HG03097 (cell line): Measurements from ENCODE around the gene PRRG2.
A peak's percentile ranks its signal among the peaks of the same experiment; 100 is the strongest.

Source experiments
- ATAC-seq: cut with Tn5 transposase; IDR thresholded peaks from one replicate; pipeline ENCODE4 v1.9.1; 2021; ENCODE audit not compliant: unreplicated experiment, low FRiP score

PRRG2 gene

DNA sequence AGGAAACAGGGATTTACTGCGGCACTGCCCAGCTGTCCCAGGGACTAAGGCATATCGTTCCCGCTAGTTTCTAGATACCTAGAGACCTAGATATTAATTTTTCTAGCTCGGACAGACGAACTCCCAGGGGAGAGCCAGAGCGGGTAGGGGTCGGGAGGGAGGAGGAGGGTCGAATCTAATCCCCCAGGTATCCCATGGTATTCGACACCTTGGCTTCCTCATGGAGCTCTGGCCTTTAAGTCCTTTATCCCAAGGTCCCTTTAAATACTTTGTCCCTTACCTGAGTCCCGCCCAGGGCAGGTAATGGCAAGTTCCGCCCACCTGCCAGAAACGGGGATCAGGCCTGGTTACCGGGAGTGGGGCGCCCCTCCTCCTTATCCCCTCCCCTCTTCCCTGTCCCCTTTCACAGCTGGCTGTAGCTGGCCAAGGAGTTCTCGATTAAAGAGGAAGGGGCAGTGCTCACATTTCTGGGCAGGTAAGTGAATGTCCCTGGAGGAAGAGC lies at the start of gene PRRG2:
TSS of gene PRRG2 (plus strand) at position 310 of the 502 bp plus-strand sequence. CDS start 1,904 bp downstream, outside the sequence.
- no peak for ATAC-seq

GRCh38 chr19:49533551-49534488 lies 47.3 kb upstream of the PRRG2 start:
- ATAC-seq, result peak; percentile 55

GRCh38 chr19:49534632-49535385 lies 46.3 kb upstream of the PRRG2 start:
- no peak for ATAC-seq

DNA sequence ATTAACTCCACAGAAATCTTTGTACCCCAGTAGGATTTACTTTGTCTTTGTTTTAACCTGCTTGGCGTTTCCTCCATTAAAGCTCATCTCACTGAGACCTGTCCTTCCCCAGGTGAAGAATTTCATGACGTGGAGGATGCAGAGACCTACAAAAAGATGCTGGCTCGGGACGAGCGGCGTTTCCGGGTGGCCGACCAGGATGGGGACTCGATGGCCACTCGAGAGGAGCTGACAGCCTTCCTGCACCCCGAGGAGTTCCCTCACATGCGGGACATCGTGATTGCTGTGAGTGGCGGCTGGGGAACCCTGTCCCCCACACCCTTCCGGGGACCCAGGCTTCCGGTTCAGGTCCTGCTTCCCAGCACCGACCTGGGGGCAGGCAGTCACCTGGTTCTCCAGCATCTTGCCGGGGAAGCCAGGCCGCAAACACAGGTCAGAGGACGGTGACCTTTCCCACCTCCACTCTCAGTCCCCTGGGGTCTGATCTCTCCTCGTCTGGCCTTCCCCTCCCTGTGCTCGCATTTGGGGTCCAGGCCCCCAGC lies 44.1 kb upstream of the PRRG2 start:
- no peak for ATAC-seq

GRCh38 chr19:49538643-49539042 lies 42.5 kb upstream of the PRRG2 start:
- no peak for ATAC-seq

- no peak for ATAC-seq
Measured at GRCh38 chr19:49539192-49539952, 41.7 kb upstream of the PRRG2 start.

DNA sequence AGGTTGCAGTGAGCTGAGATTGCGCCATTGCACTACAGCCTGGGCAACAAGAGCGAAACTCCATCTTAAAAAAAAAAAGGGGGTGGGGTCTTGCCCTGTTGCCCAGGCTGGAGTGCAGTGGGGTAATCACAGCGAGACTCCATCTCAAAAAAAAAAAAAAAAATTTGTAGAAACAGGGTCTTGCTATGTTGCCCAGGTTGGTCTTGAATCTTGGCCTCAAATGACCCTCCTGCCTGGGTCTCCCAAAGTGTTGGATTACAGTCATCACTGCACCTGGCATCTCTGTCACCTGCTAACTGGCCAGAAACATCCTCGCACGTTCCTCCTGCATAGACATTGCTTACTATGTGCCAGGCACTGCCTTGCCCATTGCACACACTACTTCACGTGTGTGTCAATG lies 39.2 kb upstream of the PRRG2 start:
- ATAC-seq, result no peak

GRCh38 chr19:49542446-49542845 lies 38.7 kb upstream of the PRRG2 start:
- ATAC-seq, result no peak

DNA sequence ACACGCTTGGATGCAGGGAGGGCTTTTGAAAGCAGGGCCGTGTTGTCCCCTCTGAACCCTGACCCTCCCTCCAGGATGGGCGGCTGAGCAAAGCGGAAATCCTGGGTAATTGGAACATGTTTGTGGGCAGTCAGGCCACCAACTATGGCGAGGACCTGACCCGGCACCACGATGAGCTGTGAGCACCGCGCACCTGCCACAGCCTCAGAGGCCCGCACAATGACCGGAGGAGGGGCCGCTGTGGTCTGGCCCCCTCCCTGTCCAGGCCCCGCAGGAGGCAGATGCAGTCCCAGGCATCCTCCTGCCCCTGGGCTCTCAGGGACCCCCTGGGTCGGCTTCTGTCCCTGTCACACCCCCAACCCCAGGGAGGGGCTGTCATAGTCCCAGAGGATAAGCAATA lies 38.1 kb upstream of the PRRG2 start:
- no peak for ATAC-seq

- ATAC-seq, result no peak
Measured at GRCh38 chr19:49544154-49544553, 37.0 kb upstream of the PRRG2 start.

DNA sequence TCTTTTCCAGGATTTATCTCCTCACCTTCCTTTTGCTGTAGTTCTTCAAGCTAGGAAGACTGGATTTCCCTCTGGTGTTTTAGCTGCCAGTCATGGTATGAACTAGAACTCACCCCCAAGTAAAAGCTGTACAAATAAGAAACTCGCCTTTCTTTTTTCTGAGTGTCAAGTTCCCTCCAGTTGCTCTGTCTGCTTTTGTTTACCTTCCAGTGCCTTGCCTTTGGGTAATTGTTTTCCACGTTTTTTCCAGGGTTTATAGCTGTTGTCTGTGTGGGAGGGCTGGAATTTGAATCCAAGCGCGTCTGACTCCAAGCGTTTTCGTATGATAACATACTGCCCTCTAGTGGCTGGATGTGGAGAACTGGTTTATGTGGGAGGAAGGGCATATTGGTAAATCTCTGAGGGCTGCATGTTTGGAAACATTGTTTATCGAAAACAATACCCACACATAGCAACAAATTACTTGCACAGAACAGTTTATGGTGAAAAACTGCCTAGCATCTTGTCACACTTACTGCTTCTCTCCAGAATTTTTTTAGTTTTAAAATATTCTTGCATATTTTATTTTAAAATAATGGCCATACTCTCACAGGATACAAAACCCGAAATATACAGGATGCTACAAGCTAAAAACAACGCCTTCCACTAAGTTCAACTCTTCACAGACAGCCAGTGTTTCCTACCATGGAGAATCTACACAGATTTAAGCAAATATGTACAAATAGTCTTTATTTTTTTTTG lies 34.1 kb upstream of the PRRG2 start:
- no peak for ATAC-seq

DNA sequence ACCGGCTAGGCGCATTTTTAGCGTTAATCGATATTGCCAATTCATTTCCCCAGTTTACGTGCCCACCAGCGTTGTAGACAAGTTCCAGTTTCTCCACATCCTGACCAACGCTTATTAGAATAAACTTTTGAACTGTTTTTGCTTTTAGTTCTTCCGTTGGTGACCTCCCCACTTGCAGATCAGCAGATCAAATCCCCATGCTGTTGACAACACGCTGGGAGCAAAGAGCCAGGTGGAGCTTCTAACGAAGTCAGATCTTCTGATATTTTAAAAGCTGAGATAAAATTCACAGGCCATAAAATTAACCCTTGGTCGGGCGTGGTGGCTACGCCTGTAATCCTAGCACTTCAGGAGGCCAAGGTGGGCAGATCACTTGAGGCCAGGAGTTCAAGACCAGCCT lies 32.1 kb upstream of the PRRG2 start:
- no peak for ATAC-seq

- no peak for ATAC-seq
Measured at GRCh38 chr19:49551531-49551930, 29.6 kb upstream of the PRRG2 start.

DNA sequence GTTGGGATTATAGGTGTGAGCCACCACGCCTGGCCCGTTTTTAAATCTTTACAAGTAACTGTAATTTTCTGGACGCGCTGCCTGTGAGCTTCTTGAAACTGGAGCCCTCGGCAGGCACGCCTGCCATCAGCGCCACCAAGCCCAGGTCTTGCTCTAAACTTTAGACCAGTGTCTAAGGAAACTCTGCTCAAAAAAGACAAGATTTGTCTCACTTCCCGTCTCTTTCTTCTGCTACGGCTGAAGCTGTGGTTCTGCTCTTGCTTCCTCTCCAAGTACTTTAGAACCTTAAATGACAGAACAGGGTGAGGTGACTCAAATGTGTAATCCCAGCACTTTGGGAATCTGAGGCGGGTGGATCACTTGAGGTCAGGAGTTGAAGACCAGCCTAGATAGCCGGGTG lies 28.4 kb upstream of the PRRG2 start:
- no peak for ATAC-seq

DNA sequence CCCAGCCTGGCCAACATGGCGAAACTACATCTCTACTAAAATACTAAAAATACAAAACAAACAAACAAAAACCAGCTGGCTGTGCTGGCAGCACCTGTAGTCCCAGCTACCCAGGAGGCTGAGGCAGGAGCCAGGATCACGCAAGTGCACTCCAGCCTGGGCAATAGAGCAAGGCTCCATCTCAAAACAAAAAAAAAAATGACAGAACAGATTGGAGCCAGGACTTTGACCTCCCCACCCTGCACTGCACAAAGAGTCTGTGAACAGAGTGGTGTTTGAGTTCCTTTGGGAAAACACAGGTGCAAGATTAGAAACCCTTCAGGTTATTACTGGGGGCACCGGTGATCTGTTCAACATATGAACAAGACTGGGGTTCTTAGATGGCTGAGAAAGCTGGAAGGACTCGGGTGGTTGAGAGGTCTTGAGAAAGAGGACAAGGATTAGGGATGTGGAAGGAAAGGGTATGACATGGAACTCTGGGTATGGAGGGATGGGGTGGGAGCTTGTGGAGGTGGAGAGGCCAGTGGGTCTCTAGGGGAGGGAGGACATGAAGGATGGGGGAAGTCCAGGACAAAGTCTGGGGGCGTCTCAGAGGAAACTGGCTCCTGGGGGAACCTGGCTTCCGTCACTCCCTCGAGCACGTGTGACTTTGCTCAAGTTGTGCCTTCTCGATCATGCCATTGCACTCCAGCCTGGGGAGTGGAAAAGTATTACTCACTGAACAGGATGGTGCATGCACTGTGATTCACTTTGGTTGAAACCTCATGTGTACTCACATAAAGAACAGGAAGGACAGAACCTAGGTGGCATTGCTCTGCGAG lies 27.5 kb upstream of the PRRG2 start:
- ATAC-seq, result no peak

- no peak for ATAC-seq
Measured at GRCh38 chr19:49554701-49555181, 26.4 kb upstream of the PRRG2 start.

DNA sequence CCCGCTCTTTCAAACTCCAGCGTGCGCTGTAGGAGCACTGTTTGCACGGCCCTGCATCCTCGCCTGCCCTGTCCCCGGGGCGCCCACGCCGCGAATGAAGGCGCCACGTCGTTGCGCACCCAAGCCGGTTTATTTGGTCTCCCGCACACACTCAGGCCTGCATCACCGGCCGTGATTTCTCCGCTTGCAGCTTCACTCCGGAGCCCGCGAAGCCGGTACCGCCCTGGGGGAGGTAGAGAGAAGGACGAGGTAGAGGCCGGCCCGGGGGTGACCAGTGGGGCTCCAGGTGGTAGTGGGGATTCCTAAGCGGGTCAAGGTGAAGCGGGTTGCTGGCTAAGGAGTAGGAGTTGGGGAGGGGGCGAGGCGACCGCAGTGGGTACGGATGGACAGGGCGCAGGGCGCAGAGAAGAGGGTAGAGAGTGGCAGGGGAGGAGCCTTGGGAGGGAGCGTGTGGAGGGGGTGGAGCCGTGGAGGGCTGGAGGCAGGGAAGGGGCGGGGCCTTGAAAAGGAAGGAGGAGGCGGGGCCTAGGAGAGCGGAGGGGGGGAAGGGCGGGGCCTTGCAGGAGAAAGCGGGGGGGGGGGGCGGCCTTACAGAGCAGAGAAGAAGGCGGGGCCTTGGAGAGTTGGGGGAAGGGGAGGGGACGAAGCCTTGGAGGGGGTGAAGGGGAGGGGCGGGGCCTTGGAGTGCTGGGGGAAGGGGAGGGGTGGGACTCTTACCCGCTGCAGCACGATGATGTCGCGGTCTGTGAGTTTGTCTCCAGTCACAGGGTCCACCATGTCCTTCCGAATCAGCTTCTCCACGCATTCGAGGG lies 25.3 kb upstream of the PRRG2 start:
- no peak for ATAC-seq
